GM19351 (cell line): ENCODE results near the gene NUP98.
"Not testable (repeated sequence)": the region's sequence is repeated elsewhere in the genome, so short reads cannot be mapped to it uniquely, and the experiment has no call there.

Experiments used
- ATAC-seq: cut with Tn5 transposase; IDR thresholded peaks from one replicate; pipeline ENCODE4 v1.9.1; 2021; ENCODE audit warnings: mild to moderate bottlenecking, moderate library complexity; ENCODE audit not compliant: unreplicated experiment

Gene NUP98

GRCh38 chr11:3802011-3802790 lies 4.8 kb upstream of the NUP98 start:
- ATAC-seq: no peak

- ATAC-seq: no peak
Measured at GRCh38 chr11:3799873-3800272, 2.5 kb upstream of the NUP98 start.

- ATAC-seq: no peak
Measured at GRCh38 chr11:3799143-3799542, 1.8 kb upstream of the NUP98 start.

GRCh38 chr11:3796801-3797328 lies 489 bp downstream of the NUP98 start:
- ATAC-seq: peak; percentile 35

- no peak for ATAC-seq
Measured at GRCh38 chr11:3796346-3796745, 1.0 kb downstream of the NUP98 start.

GRCh38 chr11:3796002-3796311 lies 1.4 kb downstream of the NUP98 start:
- ATAC-seq: no peak

- no peak for ATAC-seq
Measured at GRCh38 chr11:3795131-3796001, 2.0 kb downstream of the NUP98 start.

GRCh38 chr11:3794387-3794786 lies 3.0 kb downstream of the NUP98 start:
- not testable (repeated sequence) for ATAC-seq

- no peak for ATAC-seq
Measured at GRCh38 chr11:3786781-3787428, 10.4 kb downstream of the NUP98 start.

GRCh38 chr11:3783611-3784010 lies 13.7 kb downstream of the NUP98 start:
- ATAC-seq: no peak

- ATAC-seq: no peak
Measured at GRCh38 chr11:3782963-3783362, 14.4 kb downstream of the NUP98 start.

- no peak for ATAC-seq
Measured at GRCh38 chr11:3781423-3781822, 15.9 kb downstream of the NUP98 start.

- no peak for ATAC-seq
Measured at GRCh38 chr11:3775736-3776406, 21.5 kb downstream of the NUP98 start.

- no peak for ATAC-seq
Measured at GRCh38 chr11:3773180-3773579, 24.2 kb downstream of the NUP98 start.

- ATAC-seq: no peak
Measured at GRCh38 chr11:3767536-3767935, 29.8 kb downstream of the NUP98 start.

- ATAC-seq: not testable (repeated sequence)
Measured at GRCh38 chr11:3766836-3767235, 30.5 kb downstream of the NUP98 start.

- ATAC-seq: no peak
Measured at GRCh38 chr11:3764266-3764665, 33.1 kb downstream of the NUP98 start.

- ATAC-seq: no peak
Measured at GRCh38 chr11:3755151-3755550, 42.2 kb downstream of the NUP98 start.

- no peak for ATAC-seq
Measured at GRCh38 chr11:3753110-3753509, 44.2 kb downstream of the NUP98 start.

GRCh38 chr11:3747704-3748103 lies 49.6 kb downstream of the NUP98 start:
- ATAC-seq: no peak

- no peak for ATAC-seq
Measured at GRCh38 chr11:3745161-3745560, 52.2 kb downstream of the NUP98 start.
